Keratinocyte (primary cell): ENCODE data around the gene GZMM. TPM values are rescaled to one million over a fixed set of nuclear protein-coding genes. Genes with fewer than 3 reads are reported as not detected.
A peak's percentile ranks its signal among the peaks of the same experiment; 100 is the strongest.

Source experiments
- DNase-seq: peaks from one replicate; pipeline ENCODE4 v3.0.0-alpha.2; 2011; ENCODE audit warnings: low read depth, missing footprints, low spot score
- FAIRE-seq: peaks from 2 replicates; lab custom pipeline; 2011; peaks lifted over from hg19 to GRCh38; lab: Jason Lieb, UNC
- H2AFZ ChIP-seq: 2 replicates; pipeline ENCODE4 v1.6.0; 2012; ENCODE audit warnings: low read length, control low read depth, inconsistent platforms; ENCODE audit not compliant: control insufficient read depth
- H3K27ac ChIP-seq: 2 replicates; pipeline ENCODE4 v1.5.1; 2011; ENCODE audit warnings: low read length; ENCODE audit not compliant: control insufficient read depth, insufficient read depth
- H3K27me3 ChIP-seq: 3 replicates; pipeline ENCODE4 v1.6.0; 2011; ENCODE audit warnings: low read length; ENCODE audit not compliant: control insufficient read depth, insufficient read depth; ENCODE audit errors: extremely low read depth
- H3K36me3 ChIP-seq, 2 experiments: 2 replicates in 1 of 2; 3 replicates in 1 of 2; pipeline ENCODE4 v1.5.1; 2011; ENCODE audit warnings: low read length in 2 of 2, mild to moderate bottlenecking in 1 of 2; ENCODE audit not compliant: control insufficient read depth in 2 of 2, insufficient read depth in 2 of 2; ENCODE audit errors: extremely low read depth in 1 of 2
- H3K4me1 ChIP-seq: 3 replicates; pipeline ENCODE4 v1.5.1; 2011; ENCODE audit warnings: low read length; ENCODE audit not compliant: control insufficient read depth, insufficient read depth; ENCODE audit errors: extremely low read depth
- H3K4me2 ChIP-seq: 3 replicates; pipeline ENCODE4 v1.6.0; 2011; ENCODE audit warnings: low read depth, low read length; ENCODE audit not compliant: control insufficient read depth, insufficient read depth; ENCODE audit errors: extremely low read depth
- H3K4me3 ChIP-seq, 3 experiments: fragments of 200-600 bp in 1 of 3; sonication (generic) in 1 of 3; 2 replicates in 2 of 3; 3 replicates in 1 of 3; pipeline ENCODE4 v1.5.1; 2011 to 2016; ENCODE audit warnings: low read length in 3 of 3, mild to moderate bottlenecking in 3 of 3, control low read depth in 2 of 3, inconsistent platforms in 1 of 3, low read depth in 1 of 3, mixed read lengths in 1 of 3, mixed run types in 1 of 3, moderate library complexity in 1 of 3; ENCODE audit not compliant: control insufficient read depth in 2 of 3, insufficient read depth in 2 of 3; ENCODE audit errors: extremely low read depth in 1 of 3
- H3K79me2 ChIP-seq: 2 replicates; pipeline ENCODE4 v1.6.0; 2012; ENCODE audit warnings: low read length; ENCODE audit not compliant: control insufficient read depth, insufficient read depth
- H3K9ac ChIP-seq: 3 replicates; pipeline ENCODE4 v1.6.0; 2011; ENCODE audit warnings: low read length; ENCODE audit not compliant: control insufficient read depth, insufficient read depth; ENCODE audit errors: extremely low read depth
- H3K9me1 ChIP-seq: 3 replicates; pipeline ENCODE4 v1.6.0; 2011; ENCODE audit warnings: low read length; ENCODE audit not compliant: control insufficient read depth, insufficient read depth; ENCODE audit errors: extremely low read depth
- H3K9me3 ChIP-seq: 2 replicates; pipeline ENCODE4 v1.5.1; 2012; ENCODE audit warnings: low read depth, low read length; ENCODE audit not compliant: control insufficient read depth
- H4K20me1 ChIP-seq: 3 replicates; pipeline ENCODE4 v1.6.0; 2011; ENCODE audit warnings: low read length; ENCODE audit not compliant: control insufficient read depth, insufficient read depth; ENCODE audit errors: extremely low read depth
- EZH2 ChIP-seq: IDR thresholded peaks from one replicate; pipeline ENCODE4 v1.6.1; 2012; ENCODE audit warnings: inconsistent platforms, mild to moderate bottlenecking, low read length, moderate library complexity
- dilution Hi-C: fragments of 300-500 bp; cut with MboI; formaldehyde crosslinking; loops from one replicate; pipeline ENCODE4 v1.7.0; 2020; ENCODE audit warnings: low sequenced_read_pairs; ENCODE audit not compliant: extremely low pct_ligation_motif_present
- polyA plus RNA-seq, 5 experiments: library from polyadenylated mRNA; depleted of rRNA in 3 of 5; stranded (reverse) in 3 of 5; stranded (forward) in 1 of 5; unstranded in 1 of 5; fragments of >200 nt; gene quantifications; 1 replicate in 1 of 5; 2 replicates in 3 of 5; 3 replicates in 1 of 5; pipeline versions ENCODE4 v1.2.1 to v1.2.3, GENCODE V29; 2011 to 2012; ENCODE audit warnings: missing spikeins in 2 of 5, low read depth in 1 of 5, low replicate concordance in 1 of 5
- TF ChIP-seq, protein P1 (sequence below), 3 experiments: IDR thresholded peaks in 1 of 3; conservative IDR thresholded peaks in 1 of 3; optimal IDR thresholded peaks in 1 of 3; 2 replicates in 2 of 3; 3 replicates in 1 of 3; pipeline versions ENCODE3 to v1.5.1; 2011; ENCODE audit warnings: low read length in 3 of 3, mild to moderate bottlenecking in 3 of 3, moderate library complexity in 2 of 3, control low read depth in 1 of 3, inconsistent platforms in 1 of 3; ENCODE audit not compliant: insufficient read depth in 2 of 3; ENCODE audit errors: extremely low read depth in 1 of 3

GZMM gene
- polyA plus RNA-seq, 1 donor (not counting 4 experiments of a cell fraction or from before 2014, with no cell fraction given) = not detected

DNA sequence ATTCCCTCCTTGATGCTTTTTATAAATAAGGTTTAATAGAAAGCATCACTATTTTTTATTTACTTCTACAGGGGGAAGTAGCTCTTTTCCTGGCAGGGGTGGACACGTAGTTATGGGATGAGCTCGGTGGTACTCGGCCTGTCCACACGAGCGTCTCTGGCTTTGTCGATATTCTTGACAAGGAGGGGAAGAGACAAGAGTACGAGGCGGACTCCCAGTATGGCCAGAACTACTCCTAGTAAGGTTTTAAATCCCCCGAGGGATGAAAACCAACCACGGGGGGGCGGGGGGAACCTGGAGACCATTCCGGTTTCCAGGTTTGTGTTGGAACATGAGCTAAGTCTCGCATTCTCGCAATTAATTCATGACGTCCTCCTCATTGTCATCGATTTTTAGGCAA lies 23.0 kb downstream of the GZMM start:
- Histone ChIP-seq H3K9ac (no peak overlapping the region), H3K4me3 (peak overlapping the region in 1 of 3 experiments; percentile 32), H3K79me2 (no peaks in the 10 kb centered on the region), H3K27me3 (no peaks in the 10 kb centered on the region), H3K27ac (no peak overlapping the region), H3K9me1 (no peaks in the 10 kb centered on the region), H3K4me2 (peak overlapping the region; percentile 81), H3K4me1 (peaks cover 16% of the 10 kb centered on the region), H4K20me1 (no peaks in the 10 kb centered on the region), H3K36me3 (no peaks in the 10 kb centered on the region), H2AFZ (peak overlapping the region; percentile 49), H3K9me3 (no peaks in the 10 kb centered on the region)
- FAIRE-seq (no peak), DNase-seq (no peak)
- dilution Hi-C loops = no loop called here
- TF ChIP-seq, protein P1, sequence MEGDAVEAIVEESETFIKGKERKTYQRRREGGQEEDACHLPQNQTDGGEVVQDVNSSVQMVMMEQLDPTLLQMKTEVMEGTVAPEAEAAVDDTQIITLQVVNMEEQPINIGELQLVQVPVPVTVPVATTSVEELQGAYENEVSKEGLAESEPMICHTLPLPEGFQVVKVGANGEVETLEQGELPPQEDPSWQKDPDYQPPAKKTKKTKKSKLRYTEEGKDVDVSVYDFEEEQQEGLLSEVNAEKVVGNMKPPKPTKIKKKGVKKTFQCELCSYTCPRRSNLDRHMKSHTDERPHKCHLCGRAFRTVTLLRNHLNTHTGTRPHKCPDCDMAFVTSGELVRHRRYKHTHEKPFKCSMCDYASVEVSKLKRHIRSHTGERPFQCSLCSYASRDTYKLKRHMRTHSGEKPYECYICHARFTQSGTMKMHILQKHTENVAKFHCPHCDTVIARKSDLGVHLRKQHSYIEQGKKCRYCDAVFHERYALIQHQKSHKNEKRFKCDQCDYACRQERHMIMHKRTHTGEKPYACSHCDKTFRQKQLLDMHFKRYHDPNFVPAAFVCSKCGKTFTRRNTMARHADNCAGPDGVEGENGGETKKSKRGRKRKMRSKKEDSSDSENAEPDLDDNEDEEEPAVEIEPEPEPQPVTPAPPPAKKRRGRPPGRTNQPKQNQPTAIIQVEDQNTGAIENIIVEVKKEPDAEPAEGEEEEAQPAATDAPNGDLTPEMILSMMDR (optimal IDR thresholded peaks at IDR 0.05 in 1 of 3, IDR thresholded peaks at IDR 0.05 in 1 of 3, conservative IDR thresholded peaks at IDR 0.05 in 1 of 3; ENCODE audit: extremely low read depth in 1 of 3, insufficient read depth in 2 of 3, low read length in 3 of 3) = no peak
- no peak for TF ChIP-seq EZH2

DNA sequence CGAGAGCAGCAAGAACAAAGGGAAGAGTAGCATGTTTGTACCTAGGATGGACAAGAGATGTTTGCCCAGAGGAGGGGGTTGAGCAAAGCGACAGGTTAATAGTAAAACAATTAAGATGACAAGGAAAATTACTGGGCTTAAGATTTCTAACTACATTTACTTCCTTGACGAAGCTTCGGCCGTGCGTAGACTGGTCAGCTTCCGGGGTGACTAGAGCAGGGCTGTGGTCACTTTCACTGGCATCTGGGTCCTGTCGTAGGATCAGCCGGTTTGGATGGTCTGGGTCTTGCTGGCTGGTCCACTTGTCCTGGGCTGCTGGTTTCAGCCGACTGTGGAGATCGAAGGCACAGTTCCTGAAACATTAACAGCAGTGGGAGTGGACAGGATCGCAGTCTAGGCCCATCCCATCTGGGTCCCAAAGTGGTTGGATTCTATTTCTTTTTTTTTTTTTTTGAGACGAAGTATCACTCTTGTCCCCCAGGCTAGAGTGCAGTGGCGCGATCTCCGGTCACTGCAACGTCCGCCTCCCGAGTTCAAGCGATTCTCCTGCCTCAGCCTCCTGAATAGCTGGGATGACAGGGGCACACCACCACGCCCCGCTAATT lies 23.5 kb downstream of the GZMM start:
- Histone ChIP-seq H3K4me2 (no peak overlapping the region), H3K4me3 (no peak overlapping the region), H3K79me2 (no peaks in the 10 kb centered on the region), H3K4me1 (peaks cover 16% of the 10 kb centered on the region), H3K9me3 (no peaks in the 10 kb centered on the region), H2AFZ (no peak overlapping the region), H3K27ac (no peak overlapping the region), H3K27me3 (no peaks in the 10 kb centered on the region), H3K9ac (no peak overlapping the region), H4K20me1 (no peaks in the 10 kb centered on the region), H3K36me3 (no peaks in the 10 kb centered on the region), H3K9me1 (no peaks in the 10 kb centered on the region)
- TF ChIP-seq, protein P1 (optimal IDR thresholded peaks at IDR 0.05 in 1 of 3, IDR thresholded peaks at IDR 0.05 in 1 of 3, conservative IDR thresholded peaks at IDR 0.05 in 1 of 3; ENCODE audit: extremely low read depth in 1 of 3, insufficient read depth in 2 of 3, low read length in 3 of 3) = no peak
- no peak for TF ChIP-seq EZH2
- dilution Hi-C loops = no loop called here
- DNase-seq = no peak
- no peak for FAIRE-seq
